GM18511 (cell line): ENCODE measurements around the gene FRMD4A.

Experiments
- ATAC-seq: cut with Tn5 transposase; IDR thresholded peaks from one replicate; pipeline ENCODE4 v1.9.1; 2021; ENCODE audit warnings: mild to moderate bottlenecking, moderate library complexity; ENCODE audit not compliant: unreplicated experiment

The FRMD4A gene

GRCh38 chr10:13894412-13895093, 436.2 kb downstream of the FRMD4A start:
- ATAC-seq: no peak

- no peak for ATAC-seq
These were observed 436.8 kb downstream of the FRMD4A start for GRCh38 chr10:13893926-13894325.

GRCh38 chr10:13892871-13893270, 437.9 kb downstream of the FRMD4A start:
- no peak for ATAC-seq

GRCh38 chr10:13892001-13892491, 438.7 kb downstream of the FRMD4A start:
- no peak for ATAC-seq

GRCh38 chr10:13891128-13892000, 439.4 kb downstream of the FRMD4A start:
- ATAC-seq: peak; percentile 50

DNA sequence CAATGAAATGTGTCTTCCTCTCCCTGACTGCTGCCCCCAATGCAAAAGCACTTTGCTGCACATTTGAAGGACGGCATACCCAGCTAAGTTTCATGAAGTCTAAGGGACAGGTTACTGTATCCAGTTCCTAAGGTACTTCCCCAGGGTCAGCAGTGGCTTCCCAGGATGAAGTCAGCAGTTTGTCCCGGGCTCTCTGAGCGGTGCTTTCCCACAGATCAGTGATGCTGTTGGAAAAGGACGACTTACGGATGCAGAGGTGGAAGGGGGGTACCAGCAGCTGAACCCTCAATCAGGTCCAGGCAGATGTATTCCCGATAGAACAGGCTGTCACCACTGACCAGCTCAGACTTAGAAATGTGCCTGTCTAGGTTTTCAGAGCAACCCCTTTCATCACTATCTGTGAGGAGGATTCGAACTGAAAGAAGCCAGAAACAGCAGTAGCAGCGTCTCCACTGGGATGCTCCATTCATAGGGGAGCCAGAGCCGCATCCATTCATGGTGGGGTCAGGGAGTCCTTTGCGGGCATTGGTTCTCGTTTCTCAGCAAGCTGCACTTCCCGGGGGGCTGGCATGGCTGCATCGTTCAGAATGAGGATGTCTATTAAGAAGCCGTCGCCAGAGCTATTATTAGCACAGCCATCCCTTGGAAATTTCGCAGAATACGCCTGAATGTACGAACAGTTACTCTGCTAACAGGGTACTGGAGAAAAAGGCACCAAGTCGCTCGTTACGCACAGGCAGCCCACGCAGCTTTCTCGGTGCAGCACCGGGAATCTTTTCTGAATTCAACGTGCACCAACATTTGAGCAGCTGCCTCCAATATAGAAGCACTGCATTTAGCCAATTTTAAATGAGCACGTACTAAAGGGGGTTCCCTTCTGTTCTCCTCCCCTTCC, 440.2 kb downstream of the FRMD4A start:
- ATAC-seq: no peak

GRCh38 chr10:13887761-13888160, 443.0 kb downstream of the FRMD4A start:
- no peak for ATAC-seq

- no peak for ATAC-seq
These were observed 445.3 kb downstream of the FRMD4A start for GRCh38 chr10:13885238-13885990.

DNA sequence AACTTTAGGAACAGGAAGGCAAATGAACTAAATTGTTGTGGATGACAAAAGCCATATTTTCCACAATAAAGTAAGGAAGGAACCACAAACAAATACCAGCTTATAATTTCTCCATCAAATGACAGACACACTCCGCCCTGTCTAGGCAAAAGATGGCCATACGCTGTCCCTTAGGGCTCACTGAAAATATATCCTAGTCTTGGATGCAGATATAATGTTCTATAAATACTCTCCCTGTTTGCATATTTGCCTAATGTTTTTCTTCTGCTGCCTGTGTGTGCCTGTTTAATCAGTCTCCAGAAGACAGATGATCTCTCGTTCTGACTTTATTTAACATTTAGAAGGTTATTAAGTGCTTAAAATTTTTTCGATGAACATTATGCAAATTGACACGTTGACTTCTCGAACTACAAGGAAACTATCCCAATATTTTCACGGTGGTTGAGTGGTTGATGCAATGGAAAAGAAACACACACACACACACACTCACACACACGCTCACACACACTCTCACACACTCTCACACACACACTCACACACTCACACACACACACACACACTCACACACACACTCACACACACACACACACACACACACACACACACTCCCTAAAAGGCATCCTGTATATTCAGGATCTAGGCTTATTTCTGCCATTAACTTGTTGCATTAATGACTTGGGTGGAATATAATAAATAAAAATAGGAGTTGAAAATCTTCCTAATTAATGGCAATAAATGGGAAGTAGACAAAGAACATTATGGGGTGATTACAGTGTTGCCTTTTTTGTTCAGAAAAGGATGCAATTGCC, 446.9 kb downstream of the FRMD4A start:
- no peak for ATAC-seq

DNA sequence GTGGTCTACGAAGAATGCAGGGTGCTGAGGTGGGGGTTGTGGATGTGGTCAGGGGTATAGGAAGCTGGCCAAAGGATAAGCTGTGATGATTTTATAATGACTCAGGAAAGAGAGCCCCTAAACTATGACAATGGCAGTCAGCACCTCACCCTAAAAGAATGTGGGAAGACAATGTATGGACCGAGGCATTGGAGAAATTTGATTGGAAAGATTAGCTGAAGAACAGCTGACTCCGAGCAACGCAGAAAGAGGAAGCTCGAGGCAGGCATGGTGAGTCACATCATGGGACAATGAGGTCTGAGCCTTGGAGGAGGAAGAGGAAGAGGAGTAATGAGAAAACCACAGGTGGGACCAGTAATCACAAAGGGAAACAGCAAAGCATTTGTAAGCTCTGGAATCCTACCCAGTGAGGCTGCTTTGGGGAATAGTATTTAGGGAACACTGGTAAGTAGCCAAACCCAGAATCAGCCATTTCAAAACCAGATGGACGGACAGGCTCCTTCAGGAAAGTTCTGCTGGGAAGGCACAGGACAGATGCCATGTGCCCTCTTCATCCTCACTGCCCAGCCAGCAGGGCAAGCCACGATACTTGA, 448.5 kb downstream of the FRMD4A start:
- ATAC-seq: no peak

GRCh38 chr10:13880760-13881159, 450.0 kb downstream of the FRMD4A start:
- ATAC-seq: no peak

- no peak for ATAC-seq
These were observed 453.4 kb downstream of the FRMD4A start for GRCh38 chr10:13877154-13877909.

DNA sequence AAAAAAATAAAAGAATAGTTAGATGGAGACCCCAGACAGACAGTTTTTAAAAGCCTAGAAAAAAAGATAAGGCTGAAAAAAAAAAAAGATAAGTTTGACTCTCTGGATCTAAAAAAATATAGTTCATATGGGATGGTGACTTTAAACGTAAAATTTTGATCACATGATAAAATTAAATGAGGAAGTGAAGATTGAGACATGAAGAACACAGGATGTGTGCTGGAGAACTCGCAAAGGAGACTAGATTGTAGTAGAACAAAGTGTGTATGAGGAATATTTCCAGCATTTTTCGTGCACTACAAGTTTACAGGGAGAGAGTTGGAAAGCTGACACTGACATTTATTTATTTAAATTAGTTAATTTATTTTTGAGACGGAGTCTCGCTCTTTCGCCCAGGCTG, 457.5 kb downstream of the FRMD4A start:
- no peak for ATAC-seq

GRCh38 chr10:13872411-13872810, 458.3 kb downstream of the FRMD4A start:
- ATAC-seq: no peak

DNA sequence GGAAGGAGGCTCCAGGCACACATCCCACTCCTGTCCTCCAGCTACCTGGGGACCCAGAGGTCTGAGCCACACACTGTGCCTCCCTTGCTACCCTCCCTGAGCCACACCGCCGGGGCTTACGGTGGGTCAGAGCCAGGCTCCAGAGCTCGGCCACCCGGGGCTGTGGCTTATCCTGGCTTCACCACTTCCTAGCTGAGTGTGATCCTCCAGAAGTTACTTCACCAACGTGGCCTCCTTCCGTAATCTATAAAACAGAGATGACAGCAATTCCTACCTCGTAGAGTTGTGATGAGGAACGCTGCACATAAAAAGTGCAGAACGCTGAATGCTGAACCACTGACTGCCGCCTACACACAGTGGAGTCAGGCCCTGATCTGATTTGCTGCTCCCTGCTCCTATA, 458.9 kb downstream of the FRMD4A start:
- ATAC-seq: no peak

- ATAC-seq: no peak
These were observed 459.7 kb downstream of the FRMD4A start for GRCh38 chr10:13871011-13871410.

DNA sequence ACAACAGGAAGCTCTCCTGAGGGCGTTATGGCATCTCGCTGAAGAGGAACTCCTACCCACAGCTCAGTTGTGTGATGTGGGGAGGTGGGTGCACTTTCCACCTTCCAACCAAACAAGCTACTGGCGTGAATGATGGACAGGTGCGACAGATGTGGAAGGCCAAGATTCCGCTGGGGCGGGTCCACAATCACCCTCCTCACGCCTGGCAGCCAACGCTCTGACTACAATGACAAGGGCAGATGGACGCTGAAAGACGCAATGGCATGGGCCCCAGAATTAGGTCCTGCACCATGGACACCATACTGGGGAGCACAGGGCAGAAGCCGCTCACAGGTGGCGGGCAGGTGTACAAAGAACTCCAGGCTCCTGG, 461.4 kb downstream of the FRMD4A start:
- ATAC-seq: no peak

- ATAC-seq: no peak
These were observed 462.0 kb downstream of the FRMD4A start for GRCh38 chr10:13868528-13869294.
